Activated CD4-positive, alpha-beta T cell treated with anti-CD3 and anti-CD28 coated beads, Interleukin-2, amount 10 ng/mL, durations not matched to agents 24 days and 14 days (primary cell): ENCODE data around the gene GALNT9. TPM values are rescaled to one million over a fixed set of nuclear protein-coding genes. Genes with fewer than 3 reads are reported as not detected.
A peak's percentile ranks its signal among the peaks of the same experiment; 100 is the strongest.

Experiments
- DNase-seq: peaks from one replicate; pipeline ENCODE4 v3.0.0; 2022
- H3K27ac Mint-ChIP-seq: one replicate; pipeline ENCODE4 v1.8.0; 2022; ENCODE audit warnings: mild to moderate bottlenecking, mixed read lengths
- H3K27me3 Mint-ChIP-seq: one replicate; pipeline ENCODE4 v1.8.0; 2022; ENCODE audit warnings: mixed read lengths
- H3K36me3 Mint-ChIP-seq: one replicate; pipeline ENCODE4 v1.8.0; 2022; ENCODE audit warnings: low read depth, mild to moderate bottlenecking, mixed read lengths
- H3K4me1 Mint-ChIP-seq: one replicate; pipeline ENCODE4 v1.8.0; 2021; ENCODE audit warnings: mixed read lengths
- H3K4me3 Mint-ChIP-seq: one replicate; pipeline ENCODE4 v1.8.0; 2022; ENCODE audit warnings: mild to moderate bottlenecking, moderate library complexity, mixed read lengths
- H3K9me3 Mint-ChIP-seq: one replicate; pipeline ENCODE4 v1.8.0; 2021; ENCODE audit warnings: mixed read lengths
- intact Hi-C: fragments of 100-400 bp; cut with micrococcal nuclease; formaldehyde crosslinking; loops from one replicate; pipeline ENCODE4 v1.15.1; 2023
- total RNA-seq: library from RNA; stranded (reverse); gene quantifications from 2 replicates; pipeline ENCODE4 v1.2.3, GENCODE V29; 2022

Gene GALNT9
- total RNA-seq, 1 donor from 2014 or later = not detected

GRCh38 chr12:132189378-132190011 lies 139.9 kb downstream of the GALNT9 start:
- Mint-ChIP-seq H3K4me1 (peaks cover 26% of the 10 kb centered on the region), H3K4me3 (peak overlapping the region; percentile 99), H3K27me3 (peaks cover 2% of the 10 kb centered on the region), H3K27ac (peak overlapping the region; percentile 91), H3K9me3 (no peaks in the 10 kb centered on the region), H3K36me3 (peaks cover 7% of the 10 kb centered on the region)
- peak; percentile 98 for DNase-seq
- intact Hi-C loops = loop anchor here (1.0 to 5.0 kb wide), 3 partner anchors 37 to 573 kb away; partner anchors contain the start of genes ANKLE2 and ULK1

GRCh38 chr12:132188916-132189325 lies 140.5 kb downstream of the GALNT9 start:
- intact Hi-C loops = loop anchor here (1.0 to 5.0 kb wide), 3 partner anchors 37 to 573 kb away; partner anchors contain the start of genes ANKLE2 and ULK1
- peaks cover 29% of the 10 kb centered on the region for H3K4me1 Mint-ChIP-seq
- H3K27me3 Mint-ChIP-seq = peaks cover 6% of the 10 kb centered on the region

GRCh38 chr12:132188451-132188901 lies 140.9 kb downstream of the GALNT9 start:
- no peak overlapping the region for H3K27ac Mint-ChIP-seq
- peaks cover 29% of the 10 kb centered on the region for H3K4me1 Mint-ChIP-seq
- peak overlapping the region; percentile 99 for H3K4me3 Mint-ChIP-seq
- DNase-seq = no peak
- intact Hi-C loops = loop anchor here (5.0 kb wide), 2 partner anchors 36 to 574 kb away; partner anchors contain the start of gene ANKLE2
- H3K9me3 Mint-ChIP-seq = no peaks in the 10 kb centered on the region
- H3K36me3 Mint-ChIP-seq = peaks cover 9% of the 10 kb centered on the region
- H3K27me3 Mint-ChIP-seq = peaks cover 6% of the 10 kb centered on the region

More at GRCh38 chr12:132188916-132189325, 140.5 kb downstream of the GALNT9 start:
- H3K9me3 Mint-ChIP-seq = no peaks in the 10 kb centered on the region
- DNase-seq = peak; percentile 68
- peaks cover 9% of the 10 kb centered on the region for H3K36me3 Mint-ChIP-seq
- H3K4me3 Mint-ChIP-seq = peak overlapping the region; percentile 99
- peak overlapping the region; percentile 91 for H3K27ac Mint-ChIP-seq

GRCh38 chr12:132187646-132188450 lies 141.5 kb downstream of the GALNT9 start:
- H3K4me3 Mint-ChIP-seq = peak overlapping the region; percentile 99
- no peak overlapping the region for H3K27ac Mint-ChIP-seq
- H3K27me3 Mint-ChIP-seq = peaks cover 8% of the 10 kb centered on the region
- DNase-seq = no peak
- H3K4me1 Mint-ChIP-seq = peaks cover 29% of the 10 kb centered on the region
- peaks cover 9% of the 10 kb centered on the region for H3K36me3 Mint-ChIP-seq
- H3K9me3 Mint-ChIP-seq = no peaks in the 10 kb centered on the region
- intact Hi-C loops = loop anchor here (5.0 kb wide), 2 partner anchors 36 to 574 kb away; partner anchors contain the start of gene ANKLE2

GRCh38 chr12:132186857-132187620 lies 142.3 kb downstream of the GALNT9 start:
- H3K4me3 Mint-ChIP-seq = peak overlapping the region; percentile 87
- H3K27me3 Mint-ChIP-seq = peaks cover 8% of the 10 kb centered on the region
- intact Hi-C loops = loop anchor here (5.0 kb wide), 2 partner anchors 35 to 575 kb away; partner anchors contain the start of gene ANKLE2
- peak; percentile 71 for DNase-seq
- peaks cover 9% of the 10 kb centered on the region for H3K36me3 Mint-ChIP-seq
- H3K27ac Mint-ChIP-seq = peak overlapping the region; percentile 96
- peaks cover 29% of the 10 kb centered on the region for H3K4me1 Mint-ChIP-seq
- H3K9me3 Mint-ChIP-seq = no peaks in the 10 kb centered on the region

GRCh38 chr12:132186208-132186856 lies 143.1 kb downstream of the GALNT9 start:
- no peak for DNase-seq
- peak overlapping the region; percentile 87 for H3K4me3 Mint-ChIP-seq
- H3K36me3 Mint-ChIP-seq = peaks cover 9% of the 10 kb centered on the region
- peaks cover 8% of the 10 kb centered on the region for H3K27me3 Mint-ChIP-seq
- H3K27ac Mint-ChIP-seq = peak overlapping the region; percentile 96
- peaks cover 29% of the 10 kb centered on the region for H3K4me1 Mint-ChIP-seq
- no peaks in the 10 kb centered on the region for H3K9me3 Mint-ChIP-seq
- intact Hi-C loops = loop anchor here (5.0 kb wide), 2 partner anchors 34 to 576 kb away; partner anchors contain the start of gene ANKLE2

GRCh38 chr12:132185705-132186104 lies 143.7 kb downstream of the GALNT9 start:
- Mint-ChIP-seq H3K36me3 (peaks cover 9% of the 10 kb centered on the region), H3K9me3 (no peaks in the 10 kb centered on the region), H3K4me3 (peak overlapping the region; percentile 87), H3K27me3 (peaks cover 8% of the 10 kb centered on the region), H3K4me1 (peaks cover 29% of the 10 kb centered on the region), H3K27ac (peak overlapping the region; percentile 96)
- intact Hi-C loops = loop anchor here (5.0 kb wide), 2 partner anchors 33 to 577 kb away; partner anchors contain the start of gene ANKLE2
- peak; percentile 82 for DNase-seq

- no peak overlapping the region for H3K27ac Mint-ChIP-seq
- intact Hi-C loops = no loop called here
- peaks cover 35% of the 10 kb centered on the region for H3K4me1 Mint-ChIP-seq
- H3K9me3 Mint-ChIP-seq = no peaks in the 10 kb centered on the region
- DNase-seq = no peak
- no peak overlapping the region for H3K4me3 Mint-ChIP-seq
- H3K36me3 Mint-ChIP-seq = peaks cover 7% of the 10 kb centered on the region
- H3K27me3 Mint-ChIP-seq = peaks cover 10% of the 10 kb centered on the region
Measured at GRCh38 chr12:132182711-132183365, 146.6 kb downstream of the GALNT9 start.

- no peak for DNase-seq
- Mint-ChIP-seq H3K27me3 (peaks cover 10% of the 10 kb centered on the region), H3K27ac (no peak overlapping the region), H3K9me3 (no peaks in the 10 kb centered on the region), H3K4me3 (no peak overlapping the region), H3K4me1 (peaks cover 32% of the 10 kb centered on the region), H3K36me3 (peaks cover 7% of the 10 kb centered on the region)
- intact Hi-C loops = no loop called here
Measured at GRCh38 chr12:132182206-132182710, 147.1 kb downstream of the GALNT9 start.

GRCh38 chr12:132181570-132182200 lies 147.7 kb downstream of the GALNT9 start:
- H3K36me3 Mint-ChIP-seq = peaks cover 7% of the 10 kb centered on the region
- DNase-seq = no peak
- H3K4me3 Mint-ChIP-seq = no peak overlapping the region
- peaks cover 30% of the 10 kb centered on the region for H3K4me1 Mint-ChIP-seq
- intact Hi-C loops = no loop called here
- no peak overlapping the region for H3K27ac Mint-ChIP-seq
- H3K27me3 Mint-ChIP-seq = peaks cover 10% of the 10 kb centered on the region
- H3K9me3 Mint-ChIP-seq = no peaks in the 10 kb centered on the region

GRCh38 chr12:132180648-132181546 lies 148.5 kb downstream of the GALNT9 start:
- Mint-ChIP-seq H3K27ac (no peak overlapping the region), H3K4me1 (peaks cover 24% of the 10 kb centered on the region), H3K36me3 (peaks cover 5% of the 10 kb centered on the region), H3K9me3 (no peaks in the 10 kb centered on the region), H3K27me3 (peaks cover 10% of the 10 kb centered on the region), H3K4me3 (no peak overlapping the region)
- intact Hi-C loops = no loop called here
- no peak for DNase-seq
